Testis (tissue), 2 donors: Measurements from ENCODE around the gene EIF4E.

Source experiments
- CTCF ChIP-seq, 3 experiments: fragments of 450-650 bp in 2 of 3; fragments of 200-600 bp in 1 of 3; sonication (generic) in 1 of 3; IDR thresholded peaks; one replicate each; pipeline ENCODE4 v1.5.1; 2016 to 2019; ENCODE audit warnings: antibody characterized with exemption in 3 of 3, mild to moderate bottlenecking in 2 of 3, moderate library complexity in 1 of 3
- POLR2A ChIP-seq: fragments of 450-650 bp; IDR thresholded peaks from one replicate; pipeline ENCODE4 v1.6.1; 2017; ENCODE audit warnings: antibody characterized with exemption, mild to moderate bottlenecking, moderate library complexity

- TF ChIP-seq CTCF (IDR thresholded peaks at IDR 0.05) (no peak), POLR2A (no peak)
Observed at GRCh38 chr4:98865059-98865458, 63.9 kb downstream of the EIF4E start.
